Central memory CD4-positive, alpha-beta T cell (primary cell): ENCODE data around the gene PTGDS.
"Not testable (repeated sequence)": the region's sequence is repeated elsewhere in the genome, so short reads cannot be mapped to it uniquely, and the experiment has no call there.

Experiments
- DNase-seq: peaks from one replicate; pipeline ENCODE4 v3.0.0; 2022

The PTGDS gene

DNA sequence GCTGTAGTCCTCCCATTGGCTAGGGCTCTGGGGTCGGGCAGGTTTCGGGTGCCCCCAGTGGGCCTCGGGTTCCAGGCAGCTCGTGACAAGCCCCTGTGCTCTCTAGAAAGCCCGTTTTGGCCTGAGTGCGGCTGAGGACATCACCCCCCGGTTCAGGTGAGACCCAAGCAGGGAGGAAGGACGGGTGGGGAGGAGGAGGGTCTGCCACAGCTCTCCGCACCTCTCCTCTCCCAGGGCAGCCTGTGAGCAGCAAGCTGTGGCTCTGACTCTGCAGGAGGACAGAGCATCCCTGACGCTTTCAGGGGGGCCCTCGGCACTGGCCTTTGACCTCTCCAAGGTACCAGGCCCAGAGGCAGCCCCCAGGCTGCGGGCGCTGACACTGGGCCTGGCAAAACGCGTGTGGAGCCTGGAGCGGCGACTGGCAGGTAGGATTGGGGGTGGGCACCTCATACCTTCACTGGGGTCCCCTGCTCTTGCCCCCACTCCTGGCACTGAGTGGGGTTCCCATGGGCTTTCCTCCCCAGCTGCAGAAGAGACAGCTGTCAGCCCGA lies 15.6 kb downstream of the PTGDS start:
- no peak for DNase-seq

DNA sequence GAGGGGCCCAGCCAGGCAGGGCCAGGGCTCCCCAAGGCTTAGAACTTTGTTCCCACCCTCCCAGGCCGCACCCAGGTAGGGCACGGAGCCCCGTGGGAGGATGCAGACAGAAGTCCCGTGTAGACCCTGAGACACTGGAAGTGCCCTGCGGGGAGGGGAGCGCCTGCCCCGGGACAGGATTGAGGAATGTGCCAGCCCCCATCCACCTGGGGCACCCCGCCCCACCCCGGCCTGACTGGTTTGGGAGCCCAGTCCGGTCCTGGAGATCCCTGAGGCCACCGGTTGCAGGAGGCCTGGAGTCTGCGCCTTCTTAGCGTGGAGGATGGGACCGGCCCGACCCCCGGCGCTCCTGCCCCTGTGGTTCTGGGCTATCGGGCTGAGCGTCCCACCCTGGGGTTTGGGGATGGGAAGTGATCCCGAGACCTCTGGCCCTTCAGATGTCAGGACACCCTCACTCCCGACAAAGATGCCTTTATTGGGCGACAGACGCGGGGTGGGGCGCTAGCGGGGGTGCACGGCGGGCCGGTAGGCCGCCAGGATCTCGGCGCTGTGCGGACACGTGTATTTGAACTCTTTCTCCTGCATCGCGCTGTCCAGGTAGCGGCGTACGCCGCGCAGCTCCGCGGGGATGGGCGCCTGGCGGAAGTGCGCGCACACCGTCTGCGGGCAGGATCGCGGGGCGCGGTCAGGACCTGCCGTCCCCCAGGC lies 17.0 kb downstream of the PTGDS start:
- no peak for DNase-seq

DNA sequence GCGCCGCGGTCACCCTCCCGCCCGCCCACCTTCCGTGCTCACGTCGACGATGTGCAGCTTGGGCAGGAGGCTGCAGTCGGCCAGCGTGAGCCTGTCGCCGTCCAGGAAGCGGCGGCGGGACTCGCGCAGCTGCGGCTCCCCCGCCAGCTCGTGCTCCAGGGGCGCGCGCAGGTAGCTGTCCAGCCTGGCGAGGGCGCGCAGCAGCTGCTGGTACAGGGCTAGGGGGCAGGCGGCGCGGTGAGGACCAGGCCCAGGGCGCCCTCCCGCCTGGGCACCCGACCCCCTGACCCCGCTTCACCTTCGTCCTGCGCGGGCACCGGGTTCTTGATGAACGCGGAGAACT lies 17.6 kb downstream of the PTGDS start:
- no peak for DNase-seq

- DNase-seq: no peak
Observed at GRCh38 chr9:136995362-136995761, 18.1 kb downstream of the PTGDS start.

DNA sequence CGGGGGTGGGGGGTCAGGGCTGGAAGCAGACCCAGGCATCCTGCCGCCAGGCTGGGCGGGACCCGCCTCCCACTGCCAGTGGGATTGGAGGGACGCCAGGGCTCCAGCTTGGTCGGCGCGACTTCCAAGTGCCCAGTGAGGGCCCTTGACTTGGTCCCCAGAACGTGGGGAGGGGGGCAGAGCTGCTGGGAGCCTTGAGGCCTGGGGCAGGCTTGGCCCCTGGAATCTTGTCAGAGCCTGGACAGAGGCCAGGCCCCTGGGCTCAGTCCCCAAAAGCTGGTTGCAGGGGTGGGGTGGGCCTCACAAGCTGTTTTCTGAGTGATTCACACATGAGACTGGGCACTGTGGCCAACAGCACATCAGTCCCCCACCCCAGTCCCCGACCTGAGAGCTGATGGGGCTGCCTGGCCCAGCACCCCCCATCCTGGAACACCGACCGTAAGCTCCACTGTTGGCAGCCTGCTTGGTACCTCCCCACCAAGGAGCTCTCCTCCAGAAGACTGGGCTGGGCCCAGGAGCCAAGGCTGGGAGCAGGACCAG lies 18.5 kb downstream of the PTGDS start:
- no peak for DNase-seq

DNA sequence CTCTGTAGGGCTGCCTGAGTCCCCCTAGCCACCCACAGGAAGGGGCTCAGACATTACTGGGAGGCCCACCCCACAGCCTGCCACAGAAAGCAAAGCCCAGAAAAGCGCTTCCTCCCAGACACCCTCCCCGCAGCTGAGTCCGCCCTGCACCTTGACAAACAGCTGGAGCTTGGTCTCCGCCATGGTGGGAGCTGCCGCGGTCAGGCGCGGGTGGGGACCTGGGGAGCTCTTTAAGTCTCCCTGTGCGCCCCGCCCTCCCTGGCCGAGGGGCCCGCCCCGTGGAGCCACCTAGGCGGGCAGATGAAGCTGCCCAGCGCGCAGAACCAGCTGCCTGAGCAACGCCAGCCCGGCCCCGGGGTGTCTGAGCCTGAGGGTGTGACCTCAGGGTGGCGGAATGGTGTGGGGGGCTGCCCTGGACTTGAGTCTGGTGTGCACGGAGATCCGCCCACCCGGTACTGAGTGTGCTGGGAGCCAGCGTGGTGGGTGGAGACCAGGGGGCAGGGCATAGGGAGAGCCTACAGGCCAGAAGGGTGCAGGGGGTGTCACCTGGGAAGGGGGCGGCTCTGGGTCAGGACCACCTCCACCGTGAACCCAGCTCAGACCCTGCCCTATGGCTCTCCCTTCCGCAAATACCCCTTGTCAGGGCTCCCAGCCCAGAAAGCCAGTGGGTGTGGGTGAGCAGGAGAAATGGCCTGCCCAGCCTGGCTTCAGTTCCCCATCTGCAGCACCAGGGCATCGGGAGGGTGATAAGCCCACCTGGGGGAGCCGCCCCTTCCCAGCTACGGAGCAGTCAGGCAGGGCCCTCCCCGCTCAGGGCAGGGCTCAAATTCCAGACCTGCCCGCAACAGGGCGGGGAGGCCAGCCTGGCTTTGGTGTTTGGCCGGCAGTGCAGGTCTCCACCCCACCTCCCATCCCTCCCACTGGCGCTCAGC lies 19.3 kb downstream of the PTGDS start, which contains the start of gene CLIC3:
Gene CLIC3, minus strand, starts transcription at position 208 of the 932 bp plus-strand sequence. Its CDS starts 25 bp downstream, at position 183.
- DNase-seq: peak; percentile 64

GRCh38 chr9:136997371-136997770 lies 20.1 kb downstream of the PTGDS start:
- no peak for DNase-seq

DNA sequence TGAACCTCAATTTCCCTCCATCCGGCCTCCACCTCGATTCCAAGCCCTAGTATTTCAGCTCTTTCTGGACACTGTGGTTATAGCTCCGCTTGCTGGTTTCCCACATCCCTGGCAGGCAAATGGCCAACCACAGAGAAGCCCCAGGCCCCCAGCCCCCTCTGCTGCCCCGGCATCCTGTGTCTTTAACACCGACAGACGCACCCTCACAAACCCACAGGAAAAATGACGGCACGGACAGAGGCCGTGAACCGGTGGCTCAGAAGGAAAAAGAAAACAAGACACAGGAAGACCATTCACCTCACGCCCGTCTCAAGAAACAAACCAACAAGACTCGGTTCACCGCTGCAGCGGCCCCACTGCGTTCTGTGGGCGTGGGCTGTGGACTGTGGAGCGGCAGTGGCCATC lies 20.5 kb downstream of the PTGDS start:
- DNase-seq: peak; percentile 42

GRCh38 chr9:137000177-137000930 lies 23.1 kb downstream of the PTGDS start:
- peak; percentile 45 for DNase-seq

- no peak for DNase-seq
Observed at GRCh38 chr9:137001857-137002645, 24.7 kb downstream of the PTGDS start.

GRCh38 chr9:137002646-137003041 lies 25.3 kb downstream of the PTGDS start:
- DNase-seq: no peak

- DNase-seq: not testable (repeated sequence)
Observed at GRCh38 chr9:137004285-137004684, 27.0 kb downstream of the PTGDS start.

- DNase-seq: no peak
Observed at GRCh38 chr9:137006116-137007003, 29.1 kb downstream of the PTGDS start.

- DNase-seq: no peak
Observed at GRCh38 chr9:137007108-137007815, 30.0 kb downstream of the PTGDS start.

DNA sequence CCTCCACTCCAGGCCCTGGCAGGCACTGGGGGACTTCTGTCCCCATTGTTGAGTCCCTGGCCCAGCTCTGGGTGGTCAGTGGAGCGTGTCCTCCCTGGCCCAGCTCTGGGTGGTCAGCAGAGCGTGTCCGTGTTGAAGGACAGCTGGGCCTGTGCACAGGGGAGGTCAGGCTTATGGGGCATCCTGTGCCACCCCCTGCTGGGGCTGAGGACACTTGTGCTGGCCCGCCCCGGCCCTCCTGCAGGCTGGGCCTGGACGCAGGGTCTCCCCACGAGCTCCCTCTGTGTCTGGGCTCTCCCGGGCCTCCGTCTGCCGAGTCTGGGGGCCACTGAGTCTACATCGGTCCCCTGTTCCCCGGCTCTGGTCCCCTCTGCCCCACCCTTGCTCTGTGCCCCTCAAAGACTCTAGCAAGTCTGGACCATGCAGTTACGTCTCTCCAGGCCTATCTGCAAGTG lies 30.5 kb downstream of the PTGDS start:
- DNase-seq: no peak

- DNase-seq: no peak
Observed at GRCh38 chr9:137008312-137008711, 31.0 kb downstream of the PTGDS start.

GRCh38 chr9:137009217-137009616 lies 31.9 kb downstream of the PTGDS start:
- DNase-seq: no peak

DNA sequence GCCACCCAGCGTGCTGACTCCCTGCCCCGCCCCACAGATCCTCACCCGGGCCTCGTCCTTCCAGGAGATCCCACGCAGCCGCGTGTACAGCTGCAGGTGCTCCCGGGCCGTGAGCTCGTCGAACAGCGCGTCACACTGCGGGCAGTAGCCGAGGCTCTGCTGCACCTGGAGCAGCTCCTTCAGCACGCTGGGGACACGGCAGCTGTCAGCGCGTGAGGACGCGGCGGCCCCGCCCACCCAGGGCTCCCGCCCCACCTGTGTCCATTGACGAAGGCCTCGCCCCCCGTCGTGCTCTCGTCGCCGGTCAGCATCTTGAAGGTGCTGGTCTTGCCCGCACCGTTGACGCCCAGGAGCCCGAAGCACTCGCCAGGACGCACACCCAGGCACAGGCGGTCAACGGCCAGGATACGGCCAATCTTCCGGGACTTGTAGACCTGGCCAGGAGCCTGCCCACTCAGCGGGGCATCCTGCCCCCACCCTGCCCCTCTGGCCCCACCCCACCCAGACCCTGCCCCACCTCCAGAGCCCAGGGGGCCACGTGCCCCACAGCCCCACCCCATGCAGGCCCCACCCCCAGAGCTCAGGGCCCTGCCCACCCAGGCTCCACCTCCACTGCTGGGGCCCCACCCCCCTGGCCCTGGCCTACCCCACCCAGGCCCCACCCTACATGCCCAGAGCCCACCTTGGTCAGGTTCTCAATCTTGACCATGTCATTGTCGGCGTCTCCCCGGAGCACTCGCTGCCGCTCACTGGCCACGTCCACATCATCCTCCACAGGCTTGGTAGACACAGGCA lies 32.8 kb downstream of the PTGDS start:
- DNase-seq: no peak

GRCh38 chr9:137011156-137011555 lies 33.9 kb downstream of the PTGDS start:
- DNase-seq: no peak
